Measurements from ENCODE around the gene MOB3B. TPM values are rescaled to one million over a fixed set of nuclear protein-coding genes. Genes with fewer than 3 reads are reported as not detected.

MOB3B gene
- total and polyA plus RNA-seq, 11 donors: 0.42 to 2.8 (median 1.8) TPM

DNA sequence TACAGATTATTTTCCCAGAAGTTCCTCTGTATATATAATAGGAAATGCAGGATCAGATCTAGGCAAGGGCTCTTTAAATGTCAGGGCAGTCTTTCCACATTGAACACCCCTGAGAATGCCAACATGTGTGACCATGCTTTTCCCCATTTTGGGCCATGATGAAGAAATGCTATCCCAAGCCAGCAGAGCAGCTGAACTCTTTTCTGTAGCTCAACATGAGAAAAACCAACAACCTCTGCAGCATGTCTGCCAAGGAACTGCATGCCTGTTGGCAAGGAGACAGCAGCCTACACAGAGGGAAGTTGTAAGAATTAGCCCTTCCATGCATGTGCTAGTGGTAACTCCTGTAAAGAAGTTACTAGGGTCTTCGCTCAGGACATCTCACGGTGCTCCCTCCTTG is 15.1 kb downstream of the MOB3B start:
- Histone ChIP-seq H3K27ac (no peak overlapping the region), H3K4me3 (no peak overlapping the region), H3K36me3 (no peaks in the 10 kb centered on the region), H3K27me3 (no peaks in the 10 kb centered on the region), H3K4me1 (peaks cover 0 to 13% (median 5%) of the 10 kb centered on the region in 12 donors), H3K9me3 (no peaks in the 10 kb centered on the region)
- WGBS, 4 donors: 83 to 93% (median 86%) methylated on average over 2 of the region's 2 CpGs
- no peak for TF ChIP-seq POLR2A (IDR thresholded peaks at IDR 0.05)
- no peak for TF ChIP-seq CTCF (IDR thresholded peaks at IDR 0.05)
- DNase-seq: peak in 3 of 5 donors; percentile 25 to 35 (median 31)
- ATAC-seq: peak; percentile 36 to 63 (median 51)
- intact Hi-C loops (cut with DNase I): no loop called here

DNA sequence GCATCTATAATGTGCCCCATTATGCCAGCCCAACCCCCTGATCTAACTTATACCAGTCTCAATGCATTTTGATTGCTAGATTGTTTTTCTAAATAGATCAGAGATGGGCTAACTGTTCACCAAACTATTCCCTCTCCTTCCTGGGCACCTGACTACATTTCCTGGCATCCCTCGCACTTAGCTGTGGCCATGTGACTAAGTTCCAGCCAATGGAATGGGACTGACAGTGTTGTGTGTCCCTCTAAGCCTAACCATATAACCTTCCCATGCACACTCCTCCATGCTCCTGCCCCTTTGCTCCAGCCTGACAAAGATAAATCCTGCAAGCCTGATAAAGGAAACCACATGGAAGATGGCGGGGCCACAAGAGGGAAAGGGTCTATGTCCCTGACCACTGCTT is 17.8 kb downstream of the MOB3B start:
- H3K27me3 ChIP-seq: no peaks in the 10 kb centered on the region
- no peak overlapping the region for H3K4me3 ChIP-seq
- H3K27ac ChIP-seq: no peak overlapping the region
- DNase-seq (no peak), ATAC-seq (no peak)
- peaks cover 0 to 13% (median 5%) of the 10 kb centered on the region in 12 donors for H3K4me1 ChIP-seq
- H3K9me3 ChIP-seq: no peaks in the 10 kb centered on the region
- 68 to 100% (median 93%) methylated on average over 2 of the region's 2 CpGs for WGBS, 4 donors
- TF ChIP-seq POLR2A (IDR thresholded peaks at IDR 0.05): no peak
- TF ChIP-seq CTCF (IDR thresholded peaks at IDR 0.05): no peak
- intact Hi-C loops (cut with DNase I): no loop called here
- H3K36me3 ChIP-seq: no peaks in the 10 kb centered on the region

GRCh38 chr9:27510780-27511179 is 18.8 kb downstream of the MOB3B start:
- H3K4me1 ChIP-seq: peaks cover 0 to 13% (median 5%) of the 10 kb centered on the region in 12 donors
- H3K36me3 ChIP-seq: no peaks in the 10 kb centered on the region
- no peaks in the 10 kb centered on the region for H3K27me3 ChIP-seq
- intact Hi-C loops (cut with DNase I): no loop called here
- TF ChIP-seq CTCF (IDR thresholded peaks at IDR 0.05) (no peak), POLR2A (IDR thresholded peaks at IDR 0.05) (no peak)
- H3K27ac ChIP-seq: no peak overlapping the region
- 92 to 97% (median 95%) methylated on average over 2 of the region's 2 CpGs for WGBS, 4 donors
- no peaks in the 10 kb centered on the region for H3K9me3 ChIP-seq
- no peak overlapping the region for H3K4me3 ChIP-seq
- DNase-seq (no peak), ATAC-seq (no peak)

DNA sequence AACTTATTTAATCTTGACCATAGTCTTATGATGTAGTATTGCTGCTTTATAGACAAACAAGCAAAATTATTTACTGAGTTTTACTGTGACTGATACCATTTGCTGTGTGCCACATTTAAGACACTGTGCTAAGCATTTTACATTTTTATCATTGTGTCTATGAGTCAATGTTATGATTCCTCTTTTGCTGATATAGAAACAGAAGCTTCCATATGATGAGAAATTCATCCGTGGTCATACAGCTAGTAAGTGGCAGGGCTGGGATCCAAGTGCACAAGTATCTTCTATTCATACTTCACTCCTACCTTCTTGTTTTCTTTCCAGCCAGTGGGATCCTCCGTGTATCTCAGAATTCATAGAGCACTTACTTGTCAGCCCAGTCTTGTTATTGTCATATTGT is 22.6 kb downstream of the MOB3B start:
- peaks cover 0 to under 1% (median 0%) of the 10 kb centered on the region in 12 donors for H3K4me1 ChIP-seq
- H3K4me3 ChIP-seq: no peak overlapping the region
- TF ChIP-seq CTCF (IDR thresholded peaks at IDR 0.05) (no peak), POLR2A (IDR thresholded peaks at IDR 0.05) (no peak)
- H3K27me3 ChIP-seq: no peaks in the 10 kb centered on the region
- peaks cover 0 to 4% (median 0%) of the 10 kb centered on the region in 12 donors for H3K9me3 ChIP-seq
- DNase-seq: no peak
- intact Hi-C loops (cut with DNase I): no loop called here
- H3K27ac ChIP-seq: no peak overlapping the region
- no peak for ATAC-seq
- 46 to 70% (median 67%) methylated on average over 2 of the region's 2 CpGs for WGBS, 4 donors
- no peaks in the 10 kb centered on the region for H3K36me3 ChIP-seq
